Type B pancreatic cell (in vitro differentiated cells): ENCODE measurements around the gene POFUT1. TPM values are rescaled to one million over a fixed set of nuclear protein-coding genes. Genes with fewer than 3 reads are reported as not detected.
"Not testable (repeated sequence)": the region's sequence is repeated elsewhere in the genome, so short reads cannot be mapped to it uniquely, and the experiment has no call there.

Experiments used
- DNase-seq: peaks from one replicate; pipeline ENCODE4 v3.0.0; 2021; ENCODE audit warnings: mixed read lengths; ENCODE audit not compliant: unreplicated experiment; ENCODE audit errors: extremely low spot score
- H3K27ac Mint-ChIP-seq: 2 replicates; pipeline ENCODE4 v1.8.0; 2021; ENCODE audit warnings: mild to moderate bottlenecking, mixed read lengths
- H3K27me3 Mint-ChIP-seq: 2 replicates; pipeline ENCODE4 v1.8.0; 2021; ENCODE audit warnings: mixed read lengths
- H3K36me3 Mint-ChIP-seq: 2 replicates; pipeline ENCODE4 v1.8.0; 2021; ENCODE audit warnings: mixed read lengths
- H3K4me1 Mint-ChIP-seq: one replicate; pipeline ENCODE4 v1.8.0; 2021; ENCODE audit warnings: mixed read lengths; ENCODE audit not compliant: unreplicated experiment
- H3K4me3 Mint-ChIP-seq: 2 replicates; pipeline ENCODE4 v1.8.0; 2021; ENCODE audit warnings: mild to moderate bottlenecking, mixed read lengths
- H3K9me3 Mint-ChIP-seq: 2 replicates; pipeline ENCODE4 v1.8.0; 2021; ENCODE audit warnings: mixed read lengths
- total RNA-seq: library from RNA; stranded (reverse); gene quantifications from 2 replicates; pipeline ENCODE4 v1.2.1, GENCODE V29; 2021; ENCODE audit warnings: low replicate concordance
- TF ChIP-seq, protein P1 (sequence below): fragments of 200-600 bp; sonication (generic); conservative IDR thresholded peaks from 2 replicates; pipeline ENCODE4 v1.5.0; 2021; ENCODE audit warnings: antibody characterized with exemption, mild to moderate bottlenecking

POFUT1 gene
- total RNA-seq, 1 donor from 2014 or later = 55.8 TPM

DNA sequence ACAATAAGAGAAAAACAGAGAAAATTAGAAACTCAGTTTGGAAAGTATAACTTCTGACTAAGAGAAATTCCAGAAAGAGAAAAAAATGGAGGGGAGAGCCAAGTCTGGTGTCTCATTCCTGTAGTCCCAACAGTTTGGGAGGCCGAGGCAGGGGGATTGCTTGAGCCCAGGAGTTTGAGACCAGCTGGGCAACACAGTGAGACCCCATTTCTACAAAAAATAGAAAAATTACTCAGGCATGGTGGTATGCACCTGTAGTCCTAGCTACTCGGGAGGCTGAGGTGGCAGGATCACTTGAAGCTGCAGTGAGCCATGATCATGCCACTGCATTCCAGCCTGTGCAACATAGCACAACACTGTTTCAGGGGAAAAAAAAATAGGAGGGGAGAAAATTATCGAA lies 66.7 kb downstream of the POFUT1 start:
- no peak for DNase-seq
- H3K36me3 Mint-ChIP-seq = no peaks in the 10 kb centered on the region
- TF ChIP-seq, protein P1, sequence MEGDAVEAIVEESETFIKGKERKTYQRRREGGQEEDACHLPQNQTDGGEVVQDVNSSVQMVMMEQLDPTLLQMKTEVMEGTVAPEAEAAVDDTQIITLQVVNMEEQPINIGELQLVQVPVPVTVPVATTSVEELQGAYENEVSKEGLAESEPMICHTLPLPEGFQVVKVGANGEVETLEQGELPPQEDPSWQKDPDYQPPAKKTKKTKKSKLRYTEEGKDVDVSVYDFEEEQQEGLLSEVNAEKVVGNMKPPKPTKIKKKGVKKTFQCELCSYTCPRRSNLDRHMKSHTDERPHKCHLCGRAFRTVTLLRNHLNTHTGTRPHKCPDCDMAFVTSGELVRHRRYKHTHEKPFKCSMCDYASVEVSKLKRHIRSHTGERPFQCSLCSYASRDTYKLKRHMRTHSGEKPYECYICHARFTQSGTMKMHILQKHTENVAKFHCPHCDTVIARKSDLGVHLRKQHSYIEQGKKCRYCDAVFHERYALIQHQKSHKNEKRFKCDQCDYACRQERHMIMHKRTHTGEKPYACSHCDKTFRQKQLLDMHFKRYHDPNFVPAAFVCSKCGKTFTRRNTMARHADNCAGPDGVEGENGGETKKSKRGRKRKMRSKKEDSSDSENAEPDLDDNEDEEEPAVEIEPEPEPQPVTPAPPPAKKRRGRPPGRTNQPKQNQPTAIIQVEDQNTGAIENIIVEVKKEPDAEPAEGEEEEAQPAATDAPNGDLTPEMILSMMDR = no peak
- H3K27ac Mint-ChIP-seq = no peak overlapping the region
- H3K4me3 Mint-ChIP-seq = peak overlapping the region; percentile 4
- no peaks in the 10 kb centered on the region for H3K9me3 Mint-ChIP-seq
- H3K27me3 Mint-ChIP-seq = peaks cover 23% of the 10 kb centered on the region
- H3K4me1 Mint-ChIP-seq = peaks cover 23% of the 10 kb centered on the region

DNA sequence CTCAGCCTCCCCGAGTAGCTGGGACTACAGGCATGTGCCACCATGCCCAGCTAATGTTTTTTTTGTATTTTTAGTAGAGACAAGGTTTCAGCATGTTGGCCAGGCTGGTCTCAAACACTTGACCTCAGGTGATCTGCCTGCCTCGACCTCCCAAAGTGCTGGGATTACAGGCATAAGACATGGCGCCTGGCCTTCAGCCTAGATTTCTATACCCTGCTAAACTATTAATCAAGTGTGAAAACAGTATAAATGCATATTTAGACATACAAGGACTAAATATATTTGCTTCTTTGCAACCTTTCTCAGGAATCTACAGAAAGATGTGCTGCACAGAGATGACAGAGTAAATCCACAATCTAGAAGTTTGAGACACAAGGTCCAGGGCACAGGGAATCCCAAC lies 67.5 kb downstream of the POFUT1 start:
- DNase-seq, H3K9me3 Mint-ChIP-seq, H3K27ac Mint-ChIP-seq, H3K36me3 Mint-ChIP-seq: not testable (repeated sequence)
- Mint-ChIP-seq H3K4me1 (peaks cover 23% of the 10 kb centered on the region), H3K4me3 (peak overlapping the region; percentile 53), H3K27me3 (peaks cover 23% of the 10 kb centered on the region)

DNA sequence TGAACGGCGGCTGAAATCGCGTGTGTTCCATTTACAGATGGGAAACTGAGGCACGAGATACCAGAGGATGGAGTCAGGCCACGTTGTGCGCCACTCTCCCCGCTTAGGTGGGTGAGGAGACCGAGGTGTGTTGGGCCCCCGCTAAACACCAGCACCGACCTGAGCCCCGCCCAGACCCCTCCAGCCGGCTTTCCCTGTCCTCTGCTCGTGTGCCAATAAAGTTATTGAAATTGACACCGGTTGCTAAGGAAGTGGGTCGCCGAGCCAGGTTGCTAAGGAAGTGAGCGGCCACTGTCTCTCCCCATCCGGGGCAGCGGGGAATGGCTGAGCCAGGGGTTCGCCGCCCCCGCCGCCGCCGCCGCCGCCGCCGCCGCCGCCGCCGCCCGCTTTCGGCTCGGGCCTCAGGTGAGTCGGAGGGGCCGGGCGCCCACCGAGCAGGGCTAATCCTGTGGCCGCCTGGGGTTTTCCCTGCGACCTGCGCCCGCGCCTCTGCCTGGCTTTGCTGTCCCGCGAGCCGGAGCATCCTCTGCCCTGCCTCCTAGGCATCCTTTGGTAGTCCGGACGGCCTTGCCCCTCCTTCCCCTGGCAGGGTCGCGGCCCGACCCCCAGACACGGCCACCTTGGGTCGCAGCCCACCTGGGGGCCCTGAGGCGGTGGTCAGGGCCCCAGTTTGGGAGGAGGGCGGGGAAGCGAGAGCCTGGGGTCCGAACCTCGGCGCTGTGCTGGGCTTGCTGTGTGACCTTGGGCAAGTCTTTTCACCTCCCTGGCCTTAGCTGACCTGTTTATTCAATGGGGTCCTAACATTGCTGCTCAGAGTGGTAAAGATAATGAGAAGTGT lies 69.9 kb downstream of the POFUT1 start, which contains the start of gene KIF3B:
Gene KIF3B, plus strand, starts transcription at position 291 of the 838 bp plus-strand sequence. CDS start 32,127 bp downstream, outside the sequence.
- peaks cover 12% of the 10 kb centered on the region for H3K4me1 Mint-ChIP-seq
- H3K9me3 Mint-ChIP-seq = no peaks in the 10 kb centered on the region

DNA sequence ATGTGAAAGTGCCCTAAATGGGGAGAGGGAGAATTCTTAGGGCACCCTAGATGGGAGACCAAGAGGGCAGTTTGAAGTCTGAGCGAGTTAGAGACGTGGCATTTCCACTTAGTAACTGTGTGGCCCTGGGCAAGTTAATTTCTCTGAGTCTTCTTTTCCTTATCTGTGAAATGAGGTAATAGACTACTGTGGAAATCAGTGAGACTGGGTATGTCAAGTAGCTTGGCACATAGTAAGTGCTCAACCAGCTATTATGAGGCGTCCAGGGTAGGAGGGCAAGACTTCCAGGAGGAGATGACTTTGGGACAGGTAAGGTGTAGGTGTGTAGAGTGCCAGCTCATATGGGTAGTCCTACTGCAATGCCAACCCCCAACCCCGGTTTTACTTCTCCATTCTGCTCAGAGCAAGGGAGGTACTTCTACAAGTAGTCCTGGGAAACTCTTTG lies 70.5 kb downstream of the POFUT1 start:
- peak overlapping the region; percentile 94 for H3K4me3 Mint-ChIP-seq
- peak overlapping the region; percentile 80 for H3K27ac Mint-ChIP-seq
- H3K36me3 Mint-ChIP-seq = peaks cover 11% of the 10 kb centered on the region
- H3K9me3 Mint-ChIP-seq = no peaks in the 10 kb centered on the region
- TF ChIP-seq, protein P1 = no peak
- H3K4me1 Mint-ChIP-seq = peaks cover 12% of the 10 kb centered on the region
- peaks cover 7% of the 10 kb centered on the region for H3K27me3 Mint-ChIP-seq
- DNase-seq = no peak

More for the DNA sequence above, 69.9 kb downstream of the POFUT1 start, which contains the start of gene KIF3B:
- Mint-ChIP-seq H3K27me3 (peaks cover 13% of the 10 kb centered on the region), H3K4me3 (peak within 1 kb of the TSS; percentile 94), H3K36me3 (peaks cover 11% of the 10 kb centered on the region), H3K27ac (peak within 1 kb of the TSS; percentile 80)
- TF ChIP-seq, protein P1 = no peak
- peak; percentile 91 for DNase-seq

DNA sequence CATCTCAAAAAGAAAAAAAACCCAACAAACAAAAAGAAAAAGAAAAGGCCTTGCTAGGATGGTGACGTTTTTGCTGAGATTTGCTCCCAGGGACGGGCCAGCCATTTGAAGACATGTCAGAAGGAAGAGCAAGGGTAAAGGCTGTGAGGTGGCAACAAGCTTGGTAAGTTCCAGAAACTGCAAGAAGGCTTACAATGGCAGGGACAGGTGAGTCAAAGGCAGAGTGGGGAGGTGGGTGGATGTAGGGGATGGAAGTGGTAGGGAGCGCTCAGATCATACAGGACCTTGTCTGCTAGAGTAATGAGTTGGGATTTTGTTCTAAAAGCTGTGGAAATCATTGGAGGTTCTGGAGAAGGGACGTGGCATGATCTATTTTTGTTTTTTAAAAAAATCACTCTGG lies 74.0 kb downstream of the POFUT1 start:
- TF ChIP-seq, protein P1 = no peak
- no peak overlapping the region for H3K4me3 Mint-ChIP-seq
- DNase-seq = no peak
- peaks cover 11% of the 10 kb centered on the region for H3K36me3 Mint-ChIP-seq
- H3K27me3 Mint-ChIP-seq = no peaks in the 10 kb centered on the region
- H3K9me3 Mint-ChIP-seq = no peaks in the 10 kb centered on the region
- peaks cover 17% of the 10 kb centered on the region for H3K4me1 Mint-ChIP-seq
- H3K27ac Mint-ChIP-seq = no peak overlapping the region

DNA sequence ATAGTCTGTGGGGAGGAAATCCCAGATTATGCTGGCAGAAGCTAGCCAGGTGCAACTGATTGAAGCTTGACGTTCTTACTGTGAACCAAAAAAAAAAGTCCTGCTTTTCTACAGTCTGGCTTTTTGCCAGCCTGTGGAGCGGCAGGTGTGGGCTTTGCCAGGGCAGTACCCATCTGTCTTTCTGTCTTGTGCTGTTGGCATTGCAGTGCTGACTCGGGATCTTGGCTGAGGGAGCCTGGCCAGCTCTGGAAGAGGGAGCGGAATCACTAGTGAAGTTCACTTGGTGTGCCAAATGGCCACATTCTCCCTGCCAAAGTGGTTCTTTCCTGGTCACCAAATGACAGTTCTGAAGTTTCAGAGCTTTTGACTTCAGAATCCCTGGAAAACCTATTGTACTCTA lies 74.8 kb downstream of the POFUT1 start:
- TF ChIP-seq, protein P1 = no peak
- Mint-ChIP-seq H3K27me3 (no peaks in the 10 kb centered on the region), H3K9me3 (no peaks in the 10 kb centered on the region), H3K27ac (no peak overlapping the region), H3K4me3 (no peak overlapping the region), H3K36me3 (peaks cover 11% of the 10 kb centered on the region), H3K4me1 (peaks cover 13% of the 10 kb centered on the region)
- no peak for DNase-seq
